GM19395 (cell line): ENCODE results near the gene RIC8A.
"Not testable (repeated sequence)": the region's sequence is repeated elsewhere in the genome, so short reads cannot be mapped to it uniquely, and the experiment has no call there.

Experiments
- ATAC-seq: cut with Tn5 transposase; IDR thresholded peaks from one replicate; pipeline ENCODE4 v1.9.1; 2021; ENCODE audit warnings: mild to moderate bottlenecking, moderate library complexity; ENCODE audit not compliant: unreplicated experiment

RIC8A gene

GRCh38 chr11:217704-218103 is 10.2 kb downstream of the RIC8A start:
- ATAC-seq = no peak

- no peak for ATAC-seq
Observed at GRCh38 chr11:218815-219593, 11.5 kb downstream of the RIC8A start.

GRCh38 chr11:220641-221215 is 13.2 kb downstream of the RIC8A start:
- not testable (repeated sequence) for ATAC-seq

GRCh38 chr11:221539-221938 is 14.0 kb downstream of the RIC8A start:
- ATAC-seq = no peak

- no peak for ATAC-seq
Observed at GRCh38 chr11:221998-222789, 14.7 kb downstream of the RIC8A start.

GRCh38 chr11:223026-223789 is 15.7 kb downstream of the RIC8A start:
- no peak for ATAC-seq

GRCh38 chr11:223884-224283 is 16.4 kb downstream of the RIC8A start:
- no peak for ATAC-seq

GRCh38 chr11:224424-224823 is 16.9 kb downstream of the RIC8A start:
- no peak for ATAC-seq

- no peak for ATAC-seq
Observed at GRCh38 chr11:225734-226453, 18.4 kb downstream of the RIC8A start.

GRCh38 chr11:227824-228379 is 20.4 kb downstream of the RIC8A start:
- ATAC-seq = no peak

GRCh38 chr11:230431-230830 is 22.9 kb downstream of the RIC8A start:
- ATAC-seq = no peak

- no peak for ATAC-seq
Observed at GRCh38 chr11:232783-233565, 25.5 kb downstream of the RIC8A start.

GRCh38 chr11:235180-235579 is 27.7 kb downstream of the RIC8A start:
- no peak for ATAC-seq

GRCh38 chr11:235609-235996 is 28.1 kb downstream of the RIC8A start:
- peak; percentile 16 for ATAC-seq

GRCh38 chr11:235997-236773 is 28.7 kb downstream of the RIC8A start, which contains the start of gene SIRT3:
Gene SIRT3, minus strand, starts transcription at chr11:236342. Its CDS starts 14 bp downstream, at chr11:236328.
- ATAC-seq = peak; percentile 82

GRCh38 chr11:236774-237767 is 29.6 kb downstream of the RIC8A start, which contains the start of gene PSMD13:
Gene PSMD13, plus strand, starts transcription at chr11:236976. Its CDS starts 74 bp downstream, at chr11:237050.
- peak; percentile 76 for ATAC-seq

- ATAC-seq = not testable (repeated sequence)
Observed at GRCh38 chr11:238346-238745, 30.8 kb downstream of the RIC8A start.
